ENCODE data around the gene C5.
"Not testable (repeated sequence)": the region's sequence is repeated elsewhere in the genome, so short reads cannot be mapped to it uniquely, and the experiment has no call there.

C5 gene

DNA sequence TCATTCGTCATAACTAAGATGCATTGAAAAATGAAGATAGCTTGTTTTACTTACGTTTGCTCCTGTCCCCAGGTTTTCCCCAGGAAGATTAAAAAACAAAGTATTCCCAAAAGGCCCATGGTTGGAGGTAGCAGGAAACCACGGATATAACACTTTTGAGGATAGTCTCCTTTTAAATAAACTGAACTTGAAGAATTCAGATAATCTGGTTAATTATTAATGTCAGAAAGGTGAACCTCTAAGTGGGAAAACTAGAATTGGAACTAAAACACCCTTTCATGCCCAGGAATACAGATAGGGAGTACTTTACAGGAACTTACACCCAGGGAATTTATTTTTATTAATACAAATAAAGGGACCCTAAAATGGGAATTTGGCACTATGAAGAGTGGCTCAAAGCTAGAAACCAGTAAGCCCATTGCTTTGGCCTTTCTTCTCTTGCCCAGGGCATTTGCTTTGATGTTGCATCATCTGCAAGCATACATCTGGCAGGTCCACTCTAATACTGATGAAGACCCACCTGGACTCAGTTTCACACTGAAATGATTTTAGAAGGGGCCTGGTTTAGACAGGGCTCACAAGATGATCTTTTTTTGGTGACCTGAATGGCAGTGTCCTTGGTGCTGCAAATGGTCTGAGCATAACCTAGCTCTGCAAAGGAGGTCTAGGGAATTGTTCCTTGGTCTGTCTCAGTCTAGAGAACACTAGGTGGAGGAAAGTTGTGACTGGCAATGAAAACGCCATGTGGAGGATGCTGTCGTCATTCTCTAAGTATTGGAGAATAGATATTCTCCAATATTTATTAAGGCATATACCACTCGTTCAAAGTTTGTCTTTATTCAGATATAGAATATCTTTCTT lies at the start of gene C5:
Gene C5, minus strand, starts transcription at position 148 of the 861 bp plus-strand sequence. Its CDS starts 29 bp downstream, at position 119.
- no peak within 1 kb of the TSS for H3K4me3 ChIP-seq (ENCODE audit: low read length)
- TF ChIP-seq, protein P1, sequence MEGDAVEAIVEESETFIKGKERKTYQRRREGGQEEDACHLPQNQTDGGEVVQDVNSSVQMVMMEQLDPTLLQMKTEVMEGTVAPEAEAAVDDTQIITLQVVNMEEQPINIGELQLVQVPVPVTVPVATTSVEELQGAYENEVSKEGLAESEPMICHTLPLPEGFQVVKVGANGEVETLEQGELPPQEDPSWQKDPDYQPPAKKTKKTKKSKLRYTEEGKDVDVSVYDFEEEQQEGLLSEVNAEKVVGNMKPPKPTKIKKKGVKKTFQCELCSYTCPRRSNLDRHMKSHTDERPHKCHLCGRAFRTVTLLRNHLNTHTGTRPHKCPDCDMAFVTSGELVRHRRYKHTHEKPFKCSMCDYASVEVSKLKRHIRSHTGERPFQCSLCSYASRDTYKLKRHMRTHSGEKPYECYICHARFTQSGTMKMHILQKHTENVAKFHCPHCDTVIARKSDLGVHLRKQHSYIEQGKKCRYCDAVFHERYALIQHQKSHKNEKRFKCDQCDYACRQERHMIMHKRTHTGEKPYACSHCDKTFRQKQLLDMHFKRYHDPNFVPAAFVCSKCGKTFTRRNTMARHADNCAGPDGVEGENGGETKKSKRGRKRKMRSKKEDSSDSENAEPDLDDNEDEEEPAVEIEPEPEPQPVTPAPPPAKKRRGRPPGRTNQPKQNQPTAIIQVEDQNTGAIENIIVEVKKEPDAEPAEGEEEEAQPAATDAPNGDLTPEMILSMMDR (conservative IDR thresholded peaks at IDR 0.05; ENCODE audit: low read depth, low read length), result no peak
- DNase-seq (ENCODE audit: low read depth), result no peak

DNA sequence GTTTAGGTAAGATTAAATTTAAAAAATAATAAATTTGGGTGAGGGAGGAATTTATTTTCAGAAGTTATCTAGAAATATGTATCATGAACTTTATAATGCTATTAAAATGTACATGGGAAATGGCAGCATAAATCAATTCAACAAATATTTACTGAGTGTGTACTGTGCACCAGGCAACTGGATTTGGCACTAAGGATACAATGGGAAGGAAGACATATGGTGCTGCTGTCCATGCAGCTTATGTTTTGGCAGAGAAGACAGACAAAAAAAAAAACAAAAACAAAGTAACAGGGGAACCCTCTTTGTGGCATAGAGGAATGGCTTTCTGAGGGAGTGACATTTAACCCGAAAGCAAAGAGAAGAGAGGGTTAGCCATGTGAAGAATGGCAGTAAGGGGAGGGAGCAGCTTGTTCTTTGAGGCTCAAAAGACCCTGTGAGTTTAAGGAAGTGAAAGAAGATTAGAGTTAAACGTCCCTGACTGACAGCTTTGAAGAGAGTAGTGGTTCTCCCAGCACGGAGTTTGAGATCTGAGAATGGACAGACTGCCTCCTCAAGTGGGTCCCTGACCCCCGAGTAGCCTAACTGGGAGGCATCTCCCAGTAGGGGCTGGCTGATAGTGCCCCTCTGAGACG lies 48.6 kb upstream of the C5 start:
- TF ChIP-seq, protein P1 (conservative IDR thresholded peaks at IDR 0.05; ENCODE audit: low read depth, low read length), result no peak
- no peak for DNase-seq (ENCODE audit: low read depth)
- H3K4me3 ChIP-seq (ENCODE audit: low read length), result no peak overlapping the region

DNA sequence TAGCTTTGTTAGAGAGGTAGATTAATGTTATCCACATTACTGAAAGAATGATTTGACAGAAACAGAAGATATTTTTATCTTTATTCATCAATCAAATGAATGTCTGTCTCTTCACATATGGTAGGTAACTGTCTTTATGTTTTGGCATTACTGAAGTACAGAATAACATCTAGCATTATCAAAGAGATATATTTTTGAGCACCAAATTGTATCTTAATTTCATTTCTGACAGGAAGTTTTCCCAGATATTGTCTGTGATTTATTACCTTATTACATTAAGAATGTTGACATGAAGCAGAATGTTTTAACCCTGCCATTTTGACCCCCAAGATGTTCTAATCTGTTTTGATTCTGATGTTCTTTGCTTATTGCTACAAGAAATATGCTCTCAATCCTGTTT lies 45.0 kb upstream of the C5 start:
- no peak overlapping the region for H3K4me3 ChIP-seq (ENCODE audit: low read length)
- no peak for DNase-seq (ENCODE audit: low read depth)
- TF ChIP-seq, protein P1 (conservative IDR thresholded peaks at IDR 0.05; ENCODE audit: low read depth, low read length), result no peak

DNA sequence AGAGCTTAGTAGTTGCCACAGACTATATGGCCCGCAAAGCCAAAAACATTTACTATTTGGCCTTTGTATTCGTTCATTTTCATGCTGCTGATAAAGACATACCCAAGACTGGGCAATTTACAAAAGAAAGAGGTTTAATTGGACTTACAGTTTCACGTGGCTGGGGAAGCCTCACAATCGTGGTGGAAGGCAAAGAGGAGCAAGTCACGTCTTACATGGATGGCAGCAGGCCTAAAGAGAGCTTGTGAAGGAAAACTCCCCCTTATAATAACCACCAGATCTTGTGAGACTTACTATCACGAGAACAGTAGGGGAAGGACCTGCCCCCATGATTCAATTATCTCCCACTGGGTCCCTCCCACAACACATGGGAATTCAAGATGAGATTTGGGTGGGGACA lies 40.7 kb upstream of the C5 start:
- H3K4me3 ChIP-seq (ENCODE audit: low read length); DNase-seq (ENCODE audit: low read depth): not testable (repeated sequence)

DNA sequence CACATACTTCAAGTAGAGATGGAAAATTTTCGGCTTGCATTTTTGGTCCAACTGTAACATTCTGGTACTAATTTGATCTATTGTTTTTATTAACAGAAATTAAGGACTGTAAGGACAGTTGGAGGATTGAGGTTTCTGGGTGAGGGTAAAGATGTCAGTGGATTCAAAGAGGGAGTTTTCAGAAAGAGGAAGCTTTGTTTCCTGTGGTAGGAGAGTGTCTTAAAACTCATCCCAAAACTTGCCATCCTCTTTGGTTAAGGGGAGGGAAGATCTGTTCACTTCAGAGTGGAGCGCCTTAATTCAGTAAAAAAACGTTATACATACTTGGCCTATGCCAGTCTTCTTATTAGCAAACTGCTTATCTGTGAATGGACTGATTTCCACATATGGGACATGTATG lies 38.5 kb upstream of the C5 start:
- DNase-seq (ENCODE audit: low read depth), result no peak
- TF ChIP-seq, protein P1 (conservative IDR thresholded peaks at IDR 0.05; ENCODE audit: low read depth, low read length), result no peak

DNA sequence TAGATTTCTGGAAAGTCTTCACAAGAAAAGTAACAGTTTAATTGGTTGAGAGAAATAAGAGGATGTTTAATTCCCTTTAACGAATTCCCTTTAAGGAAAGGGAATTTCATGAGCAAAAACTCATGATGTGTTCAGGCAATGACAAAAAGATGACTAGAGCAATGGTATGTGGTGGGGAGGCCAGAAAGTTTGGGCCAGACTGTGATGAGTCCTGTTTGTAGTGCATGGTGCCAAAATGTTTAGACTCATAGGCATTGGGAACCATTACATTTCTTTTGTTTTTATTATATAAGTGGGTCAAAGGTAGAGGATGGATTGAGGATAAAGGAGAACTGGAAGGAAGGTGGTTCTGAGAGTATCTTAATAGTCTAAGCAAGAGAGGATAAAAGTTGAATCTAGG lies 35.6 kb upstream of the C5 start:
- no peak overlapping the region for H3K4me3 ChIP-seq (ENCODE audit: low read length)
- DNase-seq (ENCODE audit: low read depth), result no peak
- TF ChIP-seq, protein P1 (conservative IDR thresholded peaks at IDR 0.05; ENCODE audit: low read depth, low read length), result no peak

More for the DNA sequence above, 38.5 kb upstream of the C5 start:
- H3K4me3 ChIP-seq (ENCODE audit: low read length), result no peak overlapping the region

DNA sequence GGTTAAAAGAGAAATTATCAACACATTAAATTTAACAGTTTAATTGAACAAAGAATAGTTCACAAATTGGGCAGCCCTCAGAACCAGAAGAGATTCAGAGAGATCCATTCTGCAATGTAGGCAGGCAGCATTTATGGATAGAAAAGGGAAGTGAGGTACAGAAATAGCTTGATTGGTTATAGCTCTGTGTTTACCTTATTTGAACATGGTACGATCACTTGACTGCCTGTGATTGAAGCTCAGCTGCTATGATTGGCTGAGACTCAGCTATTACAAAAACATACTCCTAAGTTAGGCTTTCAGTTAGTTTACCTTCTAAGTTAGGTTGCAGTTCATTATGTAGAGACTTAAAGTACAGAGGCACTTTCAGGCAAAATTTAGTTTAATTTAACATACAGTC lies 32.0 kb upstream of the C5 start:
- TF ChIP-seq, protein P1 (conservative IDR thresholded peaks at IDR 0.05; ENCODE audit: low read depth, low read length), result no peak
- no peak overlapping the region for H3K4me3 ChIP-seq (ENCODE audit: low read length)
- DNase-seq (ENCODE audit: low read depth), result no peak

Data from retinal pigment epithelial cell (primary cell).